GM21515 (cell line): ENCODE results near the gene OMA1.
"Not testable (repeated sequence)": the region's sequence is repeated elsewhere in the genome, so short reads cannot be mapped to it uniquely, and the experiment has no call there.

Experiments
- ATAC-seq: cut with Tn5 transposase; IDR thresholded peaks from one replicate; pipeline ENCODE4 v1.9.1; 2021; ENCODE audit not compliant: unreplicated experiment

The OMA1 gene

GRCh38 chr1:58574816-58575215, 28.3 kb upstream of the OMA1 start:
- ATAC-seq = no peak

- peak; percentile 96 for ATAC-seq
Measured at GRCh38 chr1:58573705-58574591, 27.4 kb upstream of the OMA1 start.

- no peak for ATAC-seq
Measured at GRCh38 chr1:58573138-58573537, 26.6 kb upstream of the OMA1 start.

- ATAC-seq = no peak
Measured at GRCh38 chr1:58572690-58573089, 26.2 kb upstream of the OMA1 start.

GRCh38 chr1:58571616-58572015, 25.1 kb upstream of the OMA1 start:
- ATAC-seq = no peak

- ATAC-seq = no peak
Measured at GRCh38 chr1:58570817-58571216, 24.3 kb upstream of the OMA1 start.

- ATAC-seq = no peak
Measured at GRCh38 chr1:58570094-58570493, 23.6 kb upstream of the OMA1 start.

GRCh38 chr1:58568911-58569310, 22.4 kb upstream of the OMA1 start:
- no peak for ATAC-seq

- no peak for ATAC-seq
Measured at GRCh38 chr1:58568271-58568860, 21.8 kb upstream of the OMA1 start.

GRCh38 chr1:58566339-58566738, 19.8 kb upstream of the OMA1 start:
- ATAC-seq = no peak

GRCh38 chr1:58563715-58564114, 17.2 kb upstream of the OMA1 start:
- not testable (repeated sequence) for ATAC-seq

- ATAC-seq = no peak
Measured at GRCh38 chr1:58561633-58562032, 15.1 kb upstream of the OMA1 start.

- no peak for ATAC-seq
Measured at GRCh38 chr1:58555393-58555792, 8.9 kb upstream of the OMA1 start.

GRCh38 chr1:58551186-58552140, 4.9 kb upstream of the OMA1 start:
- no peak for ATAC-seq

GRCh38 chr1:58549291-58549690, 2.8 kb upstream of the OMA1 start:
- not testable (repeated sequence) for ATAC-seq

- ATAC-seq = no peak
Measured at GRCh38 chr1:58548371-58548770, 1.8 kb upstream of the OMA1 start.

- ATAC-seq = peak; percentile 40
Measured at GRCh38 chr1:58545591-58546519, 671 bp downstream of the OMA1 start.

- ATAC-seq = no peak
Measured at GRCh38 chr1:58543260-58543659, 3.3 kb downstream of the OMA1 start.

GRCh38 chr1:58539553-58539952, 7.0 kb downstream of the OMA1 start:
- ATAC-seq = no peak

- ATAC-seq = no peak
Measured at GRCh38 chr1:58538821-58539220, 7.7 kb downstream of the OMA1 start.
